Activated CD8-positive, alpha-beta memory T cell treated with anti-CD3 and anti-CD28 coated beads, Interleukin-2, amount 50 U/mL, for 24 hours (primary cell): ENCODE measurements around the gene CCL11.
"Not testable (repeated sequence)": the region's sequence is repeated elsewhere in the genome, so short reads cannot be mapped to it uniquely, and the experiment has no call there.

Source experiments
- DNase-seq: peaks from one replicate; pipeline ENCODE4 v3.0.0-alpha.2; 2020; ENCODE audit errors: extremely low read depth

CCL11 gene

GRCh38 chr17:34307110-34307509 is 21.6 kb downstream of the CCL11 start:
- no peak for DNase-seq

GRCh38 chr17:34308371-34308770 is 22.8 kb downstream of the CCL11 start:
- no peak for DNase-seq

GRCh38 chr17:34311291-34311690 is 25.7 kb downstream of the CCL11 start:
- DNase-seq: no peak

- DNase-seq: no peak
Measured at GRCh38 chr17:34312080-34312479, 26.5 kb downstream of the CCL11 start.

- DNase-seq: no peak
Measured at GRCh38 chr17:34313164-34313563, 27.6 kb downstream of the CCL11 start.

- DNase-seq: no peak
Measured at GRCh38 chr17:34314279-34314678, 28.7 kb downstream of the CCL11 start.

- no peak for DNase-seq
Measured at GRCh38 chr17:34318474-34318873, 32.9 kb downstream of the CCL11 start.

- no peak for DNase-seq
Measured at GRCh38 chr17:34319039-34319483, 33.5 kb downstream of the CCL11 start, which contains the start of gene CCL8. Gene CCL8 (plus strand): TSS chr17:34319435. CDS start chr17:34319502, 67 bp downstream.

GRCh38 chr17:34321964-34322363 is 36.4 kb downstream of the CCL11 start:
- DNase-seq: no peak

- not testable (repeated sequence) for DNase-seq
Measured at GRCh38 chr17:34327580-34327979, 42.0 kb downstream of the CCL11 start.

- DNase-seq: no peak
Measured at GRCh38 chr17:34337701-34338100, 52.2 kb downstream of the CCL11 start.
